Measurements from ENCODE around the gene SULT1C2. TPM values are rescaled to one million over a fixed set of nuclear protein-coding genes. Genes with fewer than 3 reads are reported as not detected.

SULT1C2 gene
- total RNA-seq (2016; rRNA removed; fragmentation: Illumina TruSeq; extraction: Trizol), result 6.2 and 10.1 TPM in 2 replicates
- 0.81 and 4.8 TPM in 2 replicates for total RNA-seq (2016; cell fraction: cytosol; rRNA removed; fragmentation: Illumina TruSeq; extraction: Trizol; ENCODE audit: low read depth)
- total RNA-seq (2016; cell fraction: insoluble cytoplasmic fraction; rRNA removed; fragmentation: Illumina TruSeq; extraction: Trizol), result 7.5 and 9.2 TPM in 2 replicates
- total RNA-seq (2016; cell fraction: membrane; rRNA removed; fragmentation: Illumina TruSeq; extraction: Trizol), result 2.1 and 3.2 TPM in 2 replicates
- 4.2 and 5.9 TPM in 2 replicates for total RNA-seq (2016; cell fraction: nucleus; rRNA removed; fragmentation: Illumina TruSeq; extraction: Trizol)
- 4.0 and 5.3 TPM in 2 replicates for polyA plus RNA-seq (2011; rRNA removed)
- polyA plus RNA-seq (2011; cell fraction: cytosol; rRNA removed), result 4.4 and 6.7 TPM in 2 replicates
- polyA plus RNA-seq (2011; cell fraction: nucleus; rRNA removed), result 5.6 and 7.2 TPM in 2 replicates
- polyA plus RNA-seq (2012), result 3.1 and 14.5 TPM in 2 replicates
- polyA plus RNA-seq (2016; cell fraction: cytosol; fragmentation: Illumina TruSeq; extraction: Trizol; ENCODE audit: low read depth), result 1.6 and 2.3 TPM in 2 replicates
- 12.6 and 14.3 TPM in 2 replicates for polyA plus RNA-seq (2016; cell fraction: insoluble cytoplasmic fraction; fragmentation: Illumina TruSeq; extraction: Trizol; ENCODE audit: low read depth)
- polyA plus RNA-seq (2016; cell fraction: membrane; fragmentation: Illumina TruSeq; extraction: Trizol; ENCODE audit: low read depth), result 2.3 and 3.3 TPM in 2 replicates
- 16.6 and 18.6 TPM in 2 replicates for polyA plus RNA-seq (2016; cell fraction: nucleus; fragmentation: Illumina TruSeq; extraction: Trizol; ENCODE audit: insufficient read depth, low read depth)
- polyA minus RNA-seq (2011; rRNA and poly(A)+ RNA removed; ENCODE audit: low replicate concordance), result 3.1 TPM in 1 of 2 replicates, not detected in the other
- 2.8 and 4.4 TPM in 2 replicates for polyA minus RNA-seq (2011; cell fraction: cytosol; rRNA and poly(A)+ RNA removed)
- 3.9 and 7.3 TPM in 2 replicates for polyA minus RNA-seq (2011; cell fraction: nucleus; rRNA and poly(A)+ RNA removed)
- Bru-seq, nascent RNA, result percentile 59 among the genes with signal in this experiment
- BruChase-seq, experiment 1, labeled RNA remaining after a 6-hour chase, result percentile 63 among the genes with signal in this experiment
- percentile 65 among the genes with signal in this experiment for BruChase-seq, experiment 2, labeled RNA remaining after a 2-hour chase
- long read RNA-seq, experiment 1, partial matches to known transcripts, result 1 of 4 reads
- long read RNA-seq, experiment 1, other reads (novel, unspliced or antisense), result 1 of 4 reads
- long read RNA-seq, experiment 2, partial matches to known transcripts, result 1 of 5 reads
- long read RNA-seq, experiment 2, other reads (novel, unspliced or antisense), result 0 of 5 reads

DNA sequence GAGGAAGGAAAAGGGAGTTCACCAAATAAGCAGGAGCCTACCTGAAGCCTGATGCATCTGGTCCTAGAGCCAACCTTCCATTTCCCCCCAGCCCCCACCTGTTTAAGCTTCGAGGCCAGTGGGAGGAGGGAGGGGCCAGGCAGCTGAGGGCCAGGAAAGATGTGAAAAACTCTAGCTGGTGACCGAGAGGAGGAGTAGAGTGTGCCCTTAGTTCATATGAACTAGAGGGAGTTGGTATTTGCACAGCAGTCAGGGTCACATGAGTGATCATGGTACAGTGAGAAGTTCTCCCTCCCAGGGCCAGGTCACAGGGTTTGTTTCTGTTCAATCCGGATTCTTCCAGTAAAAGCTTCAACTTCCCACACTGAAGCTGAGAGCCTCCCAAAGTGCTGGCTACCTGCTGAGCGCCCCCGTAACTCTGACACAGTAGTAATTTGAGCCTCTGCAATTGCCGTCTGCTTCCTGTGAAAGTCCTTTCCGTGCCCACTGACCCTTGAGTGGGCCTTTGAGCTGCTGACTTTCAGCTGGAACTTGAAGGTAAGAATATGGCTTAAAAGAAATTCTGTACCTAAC lies at the start of gene SULT1C2:
SULT1C2 (plus strand) TSS at position 362 of the 573 bp plus-strand sequence. CDS start 4,773 bp downstream, outside the sequence.
- BruUV-seq (replicated peaks), result no TSS peak
- H3K27me3 ChIP-seq (ENCODE audit: control insufficient read depth in 1 of 2, insufficient read depth in 2 of 2, low read length in 2 of 2), result no peaks in the 10 kb centered on the region
- FAIRE-seq, result peak; percentile 93
- peak within 1 kb of the TSS; percentile 68 for H3K27ac ChIP-seq (ENCODE audit: extremely low read length, insufficient read depth, low read length)
- intact Hi-C loops (cut with micrococcal nuclease; ENCODE audit: unreplicated experiment), result loop anchor here (5.0 kb wide), 1 partner anchor 294 kb away; no protein-coding TSS in a partner anchor
- H3K9me3 ChIP-seq (ENCODE audit: low read length), result no peaks in the 10 kb centered on the region
- peaks cover 25% of the 10 kb centered on the region for H3K4me1 ChIP-seq (ENCODE audit: insufficient read depth, low read length)
- H3K4me2 ChIP-seq (ENCODE audit: low read depth, low read length), result peak within 1 kb of the TSS; percentile 78
- ATAC-seq, result peak; percentile 99
- ChIA-PET POLR2A (interaction anchor here (0.7 to 2.0 kb wide), 3 partner anchors 9 to 21 kb away, joined by 3 to 22 read pairs (median 4); no protein-coding TSS in a partner anchor), CTCF (ENCODE audit: low intra/inter-chr PET ratio, low total read pairs) (no interaction called here)
- peak within 1 kb of the TSS; percentile 18 to 60 (median 51) for H3K4me3 ChIP-seq (replicated peaks in 1 of 3; ENCODE audit: insufficient read depth in 1 of 3, low read depth in 2 of 3, low read length in 3 of 3)
- no peaks in the 10 kb centered on the region for H3K79me2 ChIP-seq (ENCODE audit: insufficient read depth, low read length)
- H3K36me3 ChIP-seq (replicated peaks in 1 of 2; ENCODE audit: control insufficient read depth in 1 of 2, insufficient read depth in 2 of 2, low read length in 2 of 2), result no peaks in the 10 kb centered on the region
- H4K20me1 ChIP-seq (ENCODE audit: insufficient read depth, low read length), result no peaks in the 10 kb centered on the region
- peak; percentile 83 for DNase-seq (ENCODE audit: low spot score)
- 0% methylated on average over 7 of the region's 7 CpGs for WGBS (ENCODE audit: low lambda C conversion rate)
- H2AFZ ChIP-seq (ENCODE audit: low read length), result peak within 1 kb of the TSS; percentile 65
- H3K9ac ChIP-seq (ENCODE audit: insufficient read depth, low read depth, low read length), result peak within 1 kb of the TSS; percentile 35
- in situ Hi-C loops (cut with HindIII; ENCODE audit: extremely low pct_ligation_motif_present, low pct_unique_long_range_greater_than_20kb), result no loop called here
- TF ChIP-seq RFX3 (CRISPR knock-in tag; IDR thresholded peaks at IDR 0.05) (no peak), STAG1 (CRISPR knock-in tag; IDR thresholded peaks at IDR 0.05) (peak; percentile 6; the same call in 1 of the 2 replicates), ZNF709 (CRISPR knock-in tag; IDR thresholded peaks at IDR 0.05) (peak; percentile 68; the same call in 1 of the 2 replicates), SMC3 (IDR thresholded peaks at IDR 0.05; ENCODE audit: low read length) (peak; percentile 12; the same call in 1 of the 2 replicates), ARHGAP35 (CRISPR knock-in tag; IDR thresholded peaks at IDR 0.05; ENCODE audit: borderline replicate concordance) (no peak), ZNF225 (CRISPR knock-in tag; IDR thresholded peaks at IDR 0.05) (peak; percentile 50; the same call in 1 of the 2 replicates), SAP130 (CRISPR knock-in tag; IDR thresholded peaks at IDR 0.05; ENCODE audit: low read depth) (peak; percentile 37; the same call in 1 of the 2 replicates), ZNF790 (CRISPR knock-in tag; IDR thresholded peaks at IDR 0.05; ENCODE audit: borderline replicate concordance) (no peak), ZFP1 (CRISPR knock-in tag; IDR thresholded peaks at IDR 0.05) (0 out of 2 replicates have a peak, but pooled peaks have one; percentile 49), RNF2 (conservative IDR thresholded peaks at IDR 0.05; ENCODE audit: low read depth) (no peak), SOX13 (IDR thresholded peaks at IDR 0.05) (no peak), SOX13 (CRISPR knock-in tag; conservative IDR thresholded peaks at IDR 0.05 in 1 of 2, IDR thresholded peaks at IDR 0.05 in 1 of 2) (peak in 1 of 2 experiments; percentile 61; a peak in 2 of 4 replicates), GATAD2A (CRISPR knock-in tag; IDR thresholded peaks at IDR 0.05) (peak; percentile 32; the same call in 1 of the 2 replicates)
- TF ChIP-seq, protein P1, sequence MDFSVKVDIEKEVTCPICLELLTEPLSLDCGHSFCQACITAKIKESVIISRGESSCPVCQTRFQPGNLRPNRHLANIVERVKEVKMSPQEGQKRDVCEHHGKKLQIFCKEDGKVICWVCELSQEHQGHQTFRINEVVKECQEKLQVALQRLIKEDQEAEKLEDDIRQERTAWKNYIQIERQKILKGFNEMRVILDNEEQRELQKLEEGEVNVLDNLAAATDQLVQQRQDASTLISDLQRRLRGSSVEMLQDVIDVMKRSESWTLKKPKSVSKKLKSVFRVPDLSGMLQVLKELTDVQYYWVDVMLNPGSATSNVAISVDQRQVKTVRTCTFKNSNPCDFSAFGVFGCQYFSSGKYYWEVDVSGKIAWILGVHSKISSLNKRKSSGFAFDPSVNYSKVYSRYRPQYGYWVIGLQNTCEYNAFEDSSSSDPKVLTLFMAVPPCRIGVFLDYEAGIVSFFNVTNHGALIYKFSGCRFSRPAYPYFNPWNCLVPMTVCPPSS (IDR thresholded peaks at IDR 0.05), result no peak
- TF ChIP-seq, protein P2, sequence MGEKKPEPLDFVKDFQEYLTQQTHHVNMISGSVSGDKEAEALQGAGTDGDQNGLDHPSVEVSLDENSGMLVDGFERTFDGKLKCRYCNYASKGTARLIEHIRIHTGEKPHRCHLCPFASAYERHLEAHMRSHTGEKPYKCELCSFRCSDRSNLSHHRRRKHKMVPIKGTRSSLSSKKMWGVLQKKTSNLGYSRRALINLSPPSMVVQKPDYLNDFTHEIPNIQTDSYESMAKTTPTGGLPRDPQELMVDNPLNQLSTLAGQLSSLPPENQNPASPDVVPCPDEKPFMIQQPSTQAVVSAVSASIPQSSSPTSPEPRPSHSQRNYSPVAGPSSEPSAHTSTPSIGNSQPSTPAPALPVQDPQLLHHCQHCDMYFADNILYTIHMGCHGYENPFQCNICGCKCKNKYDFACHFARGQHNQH (CRISPR knock-in tag; IDR thresholded peaks at IDR 0.05), result no peak
- TF ChIP-seq, protein P3, sequence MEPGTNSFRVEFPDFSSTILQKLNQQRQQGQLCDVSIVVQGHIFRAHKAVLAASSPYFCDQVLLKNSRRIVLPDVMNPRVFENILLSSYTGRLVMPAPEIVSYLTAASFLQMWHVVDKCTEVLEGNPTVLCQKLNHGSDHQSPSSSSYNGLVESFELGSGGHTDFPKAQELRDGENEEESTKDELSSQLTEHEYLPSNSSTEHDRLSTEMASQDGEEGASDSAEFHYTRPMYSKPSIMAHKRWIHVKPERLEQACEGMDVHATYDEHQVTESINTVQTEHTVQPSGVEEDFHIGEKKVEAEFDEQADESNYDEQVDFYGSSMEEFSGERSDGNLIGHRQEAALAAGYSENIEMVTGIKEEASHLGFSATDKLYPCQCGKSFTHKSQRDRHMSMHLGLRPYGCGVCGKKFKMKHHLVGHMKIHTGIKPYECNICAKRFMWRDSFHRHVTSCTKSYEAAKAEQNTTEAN (CRISPR knock-in tag; conservative IDR thresholded peaks at IDR 0.05), result 0 out of 2 replicates have a peak, but pooled peaks have one; percentile 16
